ENCODE data around the gene OPCML. TPM values are rescaled to one million over a fixed set of nuclear protein-coding genes. Genes with fewer than 3 reads are reported as not detected.

The OPCML gene
- total RNA-seq, 1 donor from 2014 or later, result 4.1 TPM

DNA sequence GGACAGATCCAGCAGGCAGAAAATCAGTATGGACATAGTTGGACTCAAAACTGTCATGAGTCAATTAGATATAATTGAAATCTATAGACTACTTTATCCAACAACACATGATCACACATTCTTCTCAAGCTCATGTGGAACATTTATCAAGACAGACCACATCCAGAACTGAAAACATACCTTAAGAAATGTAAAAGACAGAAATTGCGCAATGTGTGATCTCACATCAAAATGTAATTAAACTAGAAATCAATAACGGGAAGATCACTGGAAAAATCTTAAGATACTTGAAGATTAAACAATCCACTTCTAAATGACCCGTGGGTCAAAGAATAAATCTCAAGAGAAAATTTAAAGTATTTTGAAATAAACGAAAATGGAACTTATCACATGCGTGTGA lies 435.3 kb downstream of the OPCML start:
- Mint-ChIP-seq H3K4me1 (ENCODE audit: unreplicated experiment) (no peaks in the 10 kb centered on the region), H3K27me3 (ENCODE audit: unreplicated experiment) (no peaks in the 10 kb centered on the region), H3K36me3 (ENCODE audit: low read depth, unreplicated experiment) (no peaks in the 10 kb centered on the region), H3K27ac (ENCODE audit: unreplicated experiment) (no peak overlapping the region), H3K4me3 (ENCODE audit: unreplicated experiment) (no peak overlapping the region), H3K9me3 (ENCODE audit: unreplicated experiment) (no peaks in the 10 kb centered on the region)
- TF ChIP-seq, protein P1, sequence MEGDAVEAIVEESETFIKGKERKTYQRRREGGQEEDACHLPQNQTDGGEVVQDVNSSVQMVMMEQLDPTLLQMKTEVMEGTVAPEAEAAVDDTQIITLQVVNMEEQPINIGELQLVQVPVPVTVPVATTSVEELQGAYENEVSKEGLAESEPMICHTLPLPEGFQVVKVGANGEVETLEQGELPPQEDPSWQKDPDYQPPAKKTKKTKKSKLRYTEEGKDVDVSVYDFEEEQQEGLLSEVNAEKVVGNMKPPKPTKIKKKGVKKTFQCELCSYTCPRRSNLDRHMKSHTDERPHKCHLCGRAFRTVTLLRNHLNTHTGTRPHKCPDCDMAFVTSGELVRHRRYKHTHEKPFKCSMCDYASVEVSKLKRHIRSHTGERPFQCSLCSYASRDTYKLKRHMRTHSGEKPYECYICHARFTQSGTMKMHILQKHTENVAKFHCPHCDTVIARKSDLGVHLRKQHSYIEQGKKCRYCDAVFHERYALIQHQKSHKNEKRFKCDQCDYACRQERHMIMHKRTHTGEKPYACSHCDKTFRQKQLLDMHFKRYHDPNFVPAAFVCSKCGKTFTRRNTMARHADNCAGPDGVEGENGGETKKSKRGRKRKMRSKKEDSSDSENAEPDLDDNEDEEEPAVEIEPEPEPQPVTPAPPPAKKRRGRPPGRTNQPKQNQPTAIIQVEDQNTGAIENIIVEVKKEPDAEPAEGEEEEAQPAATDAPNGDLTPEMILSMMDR (IDR thresholded peaks at IDR 0.05; ENCODE audit: unreplicated experiment), result no peak
- DNase-seq (ENCODE audit: low spot score), result no peak

- Mint-ChIP-seq H3K36me3 (ENCODE audit: low read depth, unreplicated experiment) (no peaks in the 10 kb centered on the region), H3K27me3 (ENCODE audit: unreplicated experiment) (peaks cover 5% of the 10 kb centered on the region), H3K9me3 (ENCODE audit: unreplicated experiment) (no peaks in the 10 kb centered on the region), H3K4me3 (ENCODE audit: unreplicated experiment) (no peak overlapping the region), H3K27ac (ENCODE audit: unreplicated experiment) (no peak overlapping the region), H3K4me1 (ENCODE audit: unreplicated experiment) (peaks cover 1% of the 10 kb centered on the region)
- no peak for DNase-seq (ENCODE audit: low spot score)
- TF ChIP-seq, protein P1 (IDR thresholded peaks at IDR 0.05; ENCODE audit: unreplicated experiment), result no peak
Measured at GRCh38 chr11:133086518-133086917, 445.8 kb downstream of the OPCML start.

DNA sequence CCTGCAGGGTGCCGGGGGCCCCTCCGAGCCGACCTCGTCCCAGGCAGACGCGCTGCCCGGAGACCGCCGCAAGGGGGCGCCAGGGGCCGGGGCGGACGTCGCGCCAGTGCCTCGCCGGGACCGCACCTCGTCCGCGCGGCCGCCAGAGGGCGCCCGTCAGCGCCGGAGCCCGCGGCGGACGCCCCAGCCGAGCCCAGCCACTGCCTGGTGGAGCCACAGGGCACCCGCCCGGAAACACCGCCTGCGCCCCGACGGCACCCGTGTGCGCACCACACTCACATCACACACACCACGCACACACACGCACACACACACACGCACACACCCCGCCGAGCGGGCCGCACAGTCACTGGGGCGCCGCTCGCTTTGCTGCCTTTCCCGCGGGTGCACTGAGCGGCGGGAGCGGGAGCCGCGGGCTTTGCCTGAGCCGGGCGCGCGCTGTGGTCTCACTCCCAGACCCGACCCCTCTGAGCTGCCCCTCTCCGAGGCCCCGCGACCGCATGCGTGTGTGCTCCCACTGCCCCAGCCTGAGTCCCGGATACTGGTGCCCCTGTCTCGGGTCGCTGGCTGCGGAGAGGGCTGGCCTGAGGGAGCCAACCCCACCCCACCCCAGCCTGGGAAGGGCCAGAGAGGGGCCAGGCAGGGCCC lies 449.3 kb downstream of the OPCML start:
- Mint-ChIP-seq H3K27me3 (ENCODE audit: unreplicated experiment) (peaks cover 5% of the 10 kb centered on the region), H3K36me3 (ENCODE audit: low read depth, unreplicated experiment) (no peaks in the 10 kb centered on the region), H3K4me1 (ENCODE audit: unreplicated experiment) (peaks cover 4% of the 10 kb centered on the region), H3K27ac (ENCODE audit: unreplicated experiment) (no peak overlapping the region), H3K4me3 (ENCODE audit: unreplicated experiment) (peak overlapping the region; percentile 84), H3K9me3 (ENCODE audit: unreplicated experiment) (no peaks in the 10 kb centered on the region)
- TF ChIP-seq, protein P1 (IDR thresholded peaks at IDR 0.05; ENCODE audit: unreplicated experiment), result peak; percentile 100
- peak; percentile 94 for DNase-seq (ENCODE audit: low spot score)

DNA sequence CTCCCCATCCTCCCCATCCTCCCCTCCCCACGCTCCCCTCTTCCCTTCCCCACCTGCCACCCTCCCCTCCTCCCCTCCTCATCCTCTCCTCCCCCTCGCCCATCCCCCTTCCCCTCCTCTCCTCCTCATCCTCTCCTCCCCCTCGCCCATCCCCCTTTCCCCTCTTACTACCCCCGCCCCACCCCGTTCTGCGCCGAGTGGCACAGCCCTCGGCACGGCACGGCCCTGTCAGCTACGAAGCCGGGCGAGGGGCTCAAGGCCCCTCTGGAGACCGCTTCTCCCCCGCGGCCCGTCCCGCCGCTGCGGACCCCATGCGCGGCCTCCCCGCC lies 449.9 kb downstream of the OPCML start:
- TF ChIP-seq, protein P1 (IDR thresholded peaks at IDR 0.05; ENCODE audit: unreplicated experiment), result no peak
- peaks cover 5% of the 10 kb centered on the region for H3K27me3 Mint-ChIP-seq (ENCODE audit: unreplicated experiment)
- no peak overlapping the region for H3K4me3 Mint-ChIP-seq (ENCODE audit: unreplicated experiment)
- H3K27ac Mint-ChIP-seq (ENCODE audit: unreplicated experiment), result no peak overlapping the region
- H3K36me3 Mint-ChIP-seq (ENCODE audit: low read depth, unreplicated experiment), result no peaks in the 10 kb centered on the region
- peak; percentile 37 for DNase-seq (ENCODE audit: low spot score)
- no peaks in the 10 kb centered on the region for H3K9me3 Mint-ChIP-seq (ENCODE audit: unreplicated experiment)
- peaks cover 4% of the 10 kb centered on the region for H3K4me1 Mint-ChIP-seq (ENCODE audit: unreplicated experiment)

GRCh38 chr11:133081730-133082452 lies 450.4 kb downstream of the OPCML start:
- peaks cover 4% of the 10 kb centered on the region for H3K4me1 Mint-ChIP-seq (ENCODE audit: unreplicated experiment)
- no peak overlapping the region for H3K27ac Mint-ChIP-seq (ENCODE audit: unreplicated experiment)
- no peaks in the 10 kb centered on the region for H3K36me3 Mint-ChIP-seq (ENCODE audit: low read depth, unreplicated experiment)
- H3K9me3 Mint-ChIP-seq (ENCODE audit: unreplicated experiment), result no peaks in the 10 kb centered on the region
- TF ChIP-seq, protein P1 (IDR thresholded peaks at IDR 0.05; ENCODE audit: unreplicated experiment), result no peak
- peak overlapping the region; percentile 53 for H3K4me3 Mint-ChIP-seq (ENCODE audit: unreplicated experiment)
- DNase-seq (ENCODE audit: low spot score), result peak; percentile 25
- H3K27me3 Mint-ChIP-seq (ENCODE audit: unreplicated experiment), result peaks cover 5% of the 10 kb centered on the region
